Activated naive CD4-positive, alpha-beta T cell treated with anti-CD3 and anti-CD28 coated beads, Interleukin-2, amount 10 ng/mL, durations not matched to agents 7 days and 5 days (primary cell): Measurements from ENCODE around the gene NLK.
"Not testable (repeated sequence)": the region's sequence is repeated elsewhere in the genome, so short reads cannot be mapped to it uniquely, and the experiment has no call there.

ENCODE experiments used
- CTCF ChIA-PET: fragments of 350-600 bp; sonication (Branson Sonifier 250); formaldehyde crosslinking; loops from one replicate; lab custom pipeline; 2021; ENCODE audit warnings: antibody characterized with exemption; lab: Charles Lee
- DNase-seq: peaks from one replicate; pipeline ENCODE4 v3.0.0-alpha.2; 2020
- H3K27ac Mint-ChIP-seq: one replicate; pipeline ENCODE4 v1.8.0; 2021; ENCODE audit warnings: mild to moderate bottlenecking, moderate library complexity, mixed read lengths
- H3K27me3 Mint-ChIP-seq: one replicate; pipeline ENCODE4 v1.8.0; 2021; ENCODE audit warnings: mild to moderate bottlenecking, mixed read lengths
- H3K36me3 Mint-ChIP-seq: one replicate; pipeline ENCODE4 v1.8.0; 2021; ENCODE audit warnings: mixed read lengths
- H3K4me1 Mint-ChIP-seq: one replicate; pipeline ENCODE4 v1.8.0; 2021; ENCODE audit warnings: mixed read lengths
- H3K4me3 Mint-ChIP-seq: one replicate; pipeline ENCODE4 v1.8.0; 2021; ENCODE audit warnings: mild to moderate bottlenecking, moderate library complexity, mixed read lengths
- H3K9me3 Mint-ChIP-seq: one replicate; pipeline ENCODE4 v1.8.0; 2021; ENCODE audit warnings: mixed read lengths

Gene NLK

DNA sequence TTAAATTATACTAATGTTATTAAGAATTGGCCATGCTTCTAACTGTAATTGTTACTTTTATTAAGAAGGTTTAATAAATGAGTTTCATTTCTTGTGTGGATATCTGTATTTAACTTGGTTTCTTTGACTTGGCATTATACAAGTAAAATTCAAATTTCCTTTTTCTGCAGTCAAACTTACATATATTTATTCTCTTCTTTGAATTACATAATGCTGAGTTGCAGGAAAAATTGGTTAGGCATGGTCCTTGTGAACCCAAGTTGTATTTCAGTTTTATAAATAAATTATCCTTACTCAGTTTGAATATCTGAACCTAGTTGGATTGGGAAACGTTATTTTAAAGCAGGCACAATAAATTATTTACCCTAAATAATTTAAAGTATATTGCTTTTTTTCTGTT is 54.8 kb downstream of the NLK start:
- DNase-seq, result no peak
- no peaks in the 10 kb centered on the region for H3K4me1 Mint-ChIP-seq
- H3K4me3 Mint-ChIP-seq, result no peak overlapping the region
- peaks cover 4% of the 10 kb centered on the region for H3K36me3 Mint-ChIP-seq
- CTCF ChIA-PET, result no interaction called here
- H3K27me3 Mint-ChIP-seq, result no peaks in the 10 kb centered on the region
- no peaks in the 10 kb centered on the region for H3K9me3 Mint-ChIP-seq
- H3K27ac Mint-ChIP-seq, result no peak overlapping the region

- no peak for DNase-seq
- Mint-ChIP-seq H3K27ac (no peak overlapping the region), H3K4me1 (no peaks in the 10 kb centered on the region), H3K27me3 (no peaks in the 10 kb centered on the region), H3K9me3 (no peaks in the 10 kb centered on the region), H3K36me3 (peaks cover 4% of the 10 kb centered on the region), H3K4me3 (no peak overlapping the region)
- CTCF ChIA-PET, result no interaction called here
Observed at GRCh38 chr17:28097901-28098300, 55.4 kb downstream of the NLK start.

- DNase-seq, H3K9me3 Mint-ChIP-seq, CTCF ChIA-PET, H3K4me1 Mint-ChIP-seq, H3K27me3 Mint-ChIP-seq, H3K36me3 Mint-ChIP-seq, H3K27ac Mint-ChIP-seq, H3K4me3 Mint-ChIP-seq: not testable (repeated sequence)
Observed at GRCh38 chr17:28098591-28098990, 56.1 kb downstream of the NLK start.

DNA sequence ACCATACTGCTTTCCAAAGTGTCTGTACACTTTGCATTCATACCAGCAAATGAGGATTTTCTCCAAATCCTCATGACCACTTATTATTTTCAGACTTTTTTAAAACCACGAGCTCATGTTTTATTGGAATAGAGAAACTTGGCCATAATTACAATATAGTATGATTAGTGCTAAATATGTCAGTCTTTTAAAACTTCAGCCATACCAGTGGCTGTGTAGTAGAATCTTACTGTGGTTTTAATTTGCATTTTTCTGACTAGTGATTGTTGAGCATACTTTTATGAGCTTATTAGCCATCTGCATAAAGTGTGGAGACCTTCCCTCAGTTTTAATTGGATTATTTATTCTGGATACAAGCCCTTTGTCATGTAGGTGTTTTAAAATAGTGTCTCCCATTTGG is 57.8 kb downstream of the NLK start:
- Mint-ChIP-seq H3K27ac (no peak overlapping the region), H3K4me1 (no peaks in the 10 kb centered on the region), H3K9me3 (no peaks in the 10 kb centered on the region), H3K27me3 (no peaks in the 10 kb centered on the region), H3K36me3 (peaks cover 4% of the 10 kb centered on the region), H3K4me3 (no peak overlapping the region)
- CTCF ChIA-PET, result interaction anchor here (0.9 kb wide), 1 partner anchor 152 kb away, joined by 3 read pairs; no protein-coding TSS in a partner anchor
- DNase-seq, result no peak

DNA sequence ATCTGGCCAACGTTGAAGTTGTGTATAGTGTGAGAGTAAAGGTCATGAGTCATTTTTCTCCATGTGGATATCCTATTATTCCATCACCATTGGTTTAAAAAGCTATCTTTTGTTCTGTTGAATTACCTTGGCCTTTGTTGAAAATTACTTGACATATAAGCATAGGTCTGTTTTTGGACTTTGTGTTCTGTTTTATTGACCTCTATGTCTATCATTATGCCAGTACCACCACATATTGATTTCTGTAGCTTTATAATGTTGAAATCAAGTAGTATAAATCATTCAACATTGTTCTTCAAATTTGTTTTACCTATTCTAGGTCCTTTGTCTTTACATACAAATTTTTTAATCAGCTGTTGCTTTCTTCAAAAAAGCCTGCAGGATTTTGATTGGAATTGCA is 58.5 kb downstream of the NLK start:
- Mint-ChIP-seq H3K36me3 (peaks cover 4% of the 10 kb centered on the region), H3K9me3 (no peaks in the 10 kb centered on the region), H3K4me1 (no peaks in the 10 kb centered on the region), H3K27me3 (no peaks in the 10 kb centered on the region), H3K27ac (no peak overlapping the region), H3K4me3 (no peak overlapping the region)
- CTCF ChIA-PET, result interaction anchor here (0.9 kb wide), 1 partner anchor 151 kb away, joined by 3 read pairs; no protein-coding TSS in a partner anchor
- DNase-seq, result no peak

DNA sequence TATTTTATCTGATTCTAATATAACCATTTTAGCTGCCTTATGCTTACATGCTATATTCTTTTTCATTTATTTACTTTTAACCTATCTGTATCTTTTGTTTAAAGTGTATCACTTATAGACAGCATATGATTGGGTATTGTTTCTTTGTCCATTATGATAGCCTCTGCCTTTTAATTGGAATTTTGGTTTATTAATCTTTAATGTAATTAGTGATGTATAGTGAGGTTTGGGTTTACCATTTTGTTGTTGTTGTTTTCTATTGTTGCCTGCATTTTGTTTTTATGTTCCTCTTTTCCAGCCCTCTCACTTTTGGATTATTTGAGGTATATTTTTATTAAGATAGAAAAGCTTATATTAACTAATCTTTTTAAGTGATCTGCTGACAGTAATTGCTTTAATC is 59.4 kb downstream of the NLK start:
- peaks cover 4% of the 10 kb centered on the region for H3K36me3 Mint-ChIP-seq
- H3K27me3 Mint-ChIP-seq, result no peaks in the 10 kb centered on the region
- DNase-seq, result no peak
- no peak overlapping the region for H3K4me3 Mint-ChIP-seq
- no peaks in the 10 kb centered on the region for H3K4me1 Mint-ChIP-seq
- no peaks in the 10 kb centered on the region for H3K9me3 Mint-ChIP-seq
- CTCF ChIA-PET, result interaction anchor here (1.0 kb wide), 1 partner anchor 76 kb away, joined by 3 read pairs; no protein-coding TSS in a partner anchor
- no peak overlapping the region for H3K27ac Mint-ChIP-seq

DNA sequence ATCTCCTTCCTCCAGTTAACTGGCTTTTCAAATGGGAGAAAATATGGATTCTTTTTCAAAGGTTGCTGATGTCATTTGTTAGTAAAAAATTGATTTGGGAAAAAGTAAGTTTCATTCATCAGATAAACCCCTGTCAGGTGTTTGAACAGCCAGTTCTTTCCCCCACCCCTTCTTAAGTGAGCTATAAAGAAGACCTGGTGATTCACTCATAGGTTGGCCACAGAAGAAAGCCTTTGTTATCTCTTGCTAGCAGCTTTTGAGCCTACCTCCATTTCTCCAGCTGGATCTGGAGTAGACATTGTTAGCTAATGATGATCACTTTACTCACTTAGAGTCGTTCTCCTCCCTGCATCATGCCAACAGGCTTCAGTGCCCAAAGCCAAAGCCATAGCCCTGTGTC is 63.0 kb downstream of the NLK start:
- Mint-ChIP-seq H3K9me3 (no peaks in the 10 kb centered on the region), H3K36me3 (no peaks in the 10 kb centered on the region), H3K27me3 (no peaks in the 10 kb centered on the region), H3K4me3 (no peak overlapping the region), H3K4me1 (no peaks in the 10 kb centered on the region), H3K27ac (no peak overlapping the region)
- CTCF ChIA-PET, result interaction anchor here (1.1 kb wide), 1 partner anchor 13 kb away, joined by 3 read pairs; no protein-coding TSS in a partner anchor
- no peak for DNase-seq

GRCh38 chr17:28110184-28110583 is 67.7 kb downstream of the NLK start:
- DNase-seq, result no peak
- H3K27ac Mint-ChIP-seq, result no peak overlapping the region
- H3K4me1 Mint-ChIP-seq, result peaks cover 2% of the 10 kb centered on the region
- H3K27me3 Mint-ChIP-seq, result no peaks in the 10 kb centered on the region
- no peak overlapping the region for H3K4me3 Mint-ChIP-seq
- H3K9me3 Mint-ChIP-seq, result no peaks in the 10 kb centered on the region
- CTCF ChIA-PET, result no interaction called here
- no peaks in the 10 kb centered on the region for H3K36me3 Mint-ChIP-seq

DNA sequence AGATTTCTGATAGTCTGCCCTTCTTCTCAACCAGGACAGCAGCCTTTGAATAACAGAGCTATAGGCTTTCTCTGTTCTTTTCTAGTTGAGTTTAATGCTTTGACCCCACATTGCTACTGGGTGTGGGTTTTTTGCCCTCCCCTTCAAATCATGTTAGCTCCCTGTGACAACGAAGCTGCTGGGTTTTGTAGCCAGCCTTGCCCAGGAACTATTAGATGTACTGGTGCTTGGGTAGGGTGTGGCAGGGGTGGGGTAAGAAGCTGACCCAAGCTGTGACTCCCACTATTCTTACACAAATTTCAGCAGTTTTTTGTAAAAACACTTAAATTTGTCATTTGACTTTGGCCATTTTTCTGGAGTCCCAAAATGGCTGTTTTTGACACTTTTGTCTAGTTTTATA is 69.7 kb downstream of the NLK start:
- H3K4me3 Mint-ChIP-seq, result no peak overlapping the region
- H3K9me3 Mint-ChIP-seq, result no peaks in the 10 kb centered on the region
- CTCF ChIA-PET, result interaction anchor here (0.7 kb wide), 1 partner anchor 24 kb away, joined by 3 read pairs; no protein-coding TSS in a partner anchor
- no peaks in the 10 kb centered on the region for H3K27me3 Mint-ChIP-seq
- H3K36me3 Mint-ChIP-seq, result no peaks in the 10 kb centered on the region
- no peak overlapping the region for H3K27ac Mint-ChIP-seq
- peaks cover 9% of the 10 kb centered on the region for H3K4me1 Mint-ChIP-seq
- DNase-seq, result no peak

GRCh38 chr17:28112606-28113005 is 70.1 kb downstream of the NLK start:
- CTCF ChIA-PET, result interaction anchor here (0.7 kb wide), 1 partner anchor 24 kb away, joined by 3 read pairs; no protein-coding TSS in a partner anchor

GRCh38 chr17:28113269-28113668 is 70.8 kb downstream of the NLK start:
- CTCF ChIA-PET, result no interaction called here

More at GRCh38 chr17:28112606-28113005, 70.1 kb downstream of the NLK start:
- H3K4me3 Mint-ChIP-seq, result no peak overlapping the region
- H3K9me3 Mint-ChIP-seq, result no peaks in the 10 kb centered on the region
- no peaks in the 10 kb centered on the region for H3K27me3 Mint-ChIP-seq
- no peak for DNase-seq
- H3K4me1 Mint-ChIP-seq, result peaks cover 12% of the 10 kb centered on the region
- H3K27ac Mint-ChIP-seq, result no peak overlapping the region
- H3K36me3 Mint-ChIP-seq, result no peaks in the 10 kb centered on the region

GRCh38 chr17:28115046-28115445 is 72.6 kb downstream of the NLK start:
- no peaks in the 10 kb centered on the region for H3K9me3 Mint-ChIP-seq
- no peak overlapping the region for H3K27ac Mint-ChIP-seq
- CTCF ChIA-PET, result no interaction called here
- no peak overlapping the region for H3K4me3 Mint-ChIP-seq
- no peaks in the 10 kb centered on the region for H3K27me3 Mint-ChIP-seq
- peaks cover 29% of the 10 kb centered on the region for H3K4me1 Mint-ChIP-seq
- H3K36me3 Mint-ChIP-seq, result no peaks in the 10 kb centered on the region
- DNase-seq, result no peak

More at GRCh38 chr17:28113269-28113668, 70.8 kb downstream of the NLK start:
- H3K36me3 Mint-ChIP-seq, result no peaks in the 10 kb centered on the region
- H3K4me3 Mint-ChIP-seq, result no peak overlapping the region
- no peaks in the 10 kb centered on the region for H3K9me3 Mint-ChIP-seq
- no peaks in the 10 kb centered on the region for H3K27me3 Mint-ChIP-seq
- no peak for DNase-seq
- no peak overlapping the region for H3K27ac Mint-ChIP-seq
- peaks cover 17% of the 10 kb centered on the region for H3K4me1 Mint-ChIP-seq

DNA sequence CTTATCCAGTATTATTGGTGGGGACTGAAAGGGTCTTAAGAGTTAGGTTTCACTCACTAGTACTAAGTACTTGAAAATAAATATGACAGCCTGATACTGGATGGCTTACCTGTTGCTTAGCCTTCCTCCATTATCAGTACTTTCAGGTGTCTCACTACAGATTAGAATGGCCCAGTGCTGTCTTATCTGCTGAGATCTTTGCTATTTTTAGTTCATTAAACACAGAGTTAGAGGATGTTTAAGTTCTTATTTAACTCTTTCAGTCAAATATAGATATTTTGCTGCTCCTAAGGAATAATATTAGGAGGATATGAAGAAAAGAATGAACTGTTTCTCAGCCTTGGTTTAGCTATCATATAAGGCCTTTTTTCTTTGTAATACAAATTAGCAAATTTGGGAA is 74.8 kb downstream of the NLK start:
- no peak overlapping the region for H3K27ac Mint-ChIP-seq
- no peaks in the 10 kb centered on the region for H3K27me3 Mint-ChIP-seq
- H3K36me3 Mint-ChIP-seq, result peaks cover under 1% of the 10 kb centered on the region
- no peak for DNase-seq
- H3K4me1 Mint-ChIP-seq, result peaks cover 29% of the 10 kb centered on the region
- no peak overlapping the region for H3K4me3 Mint-ChIP-seq
- CTCF ChIA-PET, result interaction anchor here (0.6 kb wide), 1 partner anchor 240 kb away, joined by 3 read pairs; no protein-coding TSS in a partner anchor
- H3K9me3 Mint-ChIP-seq, result no peaks in the 10 kb centered on the region

- CTCF ChIA-PET, result no interaction called here
- peaks cover 29% of the 10 kb centered on the region for H3K4me1 Mint-ChIP-seq
Observed at GRCh38 chr17:28118362-28118761, 75.9 kb downstream of the NLK start.

GRCh38 chr17:28119046-28119445 is 76.6 kb downstream of the NLK start:
- H3K36me3 Mint-ChIP-seq, result peaks cover 4% of the 10 kb centered on the region

More at GRCh38 chr17:28118362-28118761, 75.9 kb downstream of the NLK start:
- Mint-ChIP-seq H3K36me3 (peaks cover 4% of the 10 kb centered on the region), H3K27ac (peak overlapping the region; percentile 68), H3K4me3 (peak overlapping the region; percentile 24), H3K9me3 (no peaks in the 10 kb centered on the region), H3K27me3 (no peaks in the 10 kb centered on the region)
- DNase-seq, result no peak

More at GRCh38 chr17:28119046-28119445, 76.6 kb downstream of the NLK start:
- H3K4me1 Mint-ChIP-seq, result peaks cover 29% of the 10 kb centered on the region
- no peaks in the 10 kb centered on the region for H3K27me3 Mint-ChIP-seq
- DNase-seq, result no peak
- no peaks in the 10 kb centered on the region for H3K9me3 Mint-ChIP-seq
- H3K4me3 Mint-ChIP-seq, result no peak overlapping the region
- H3K27ac Mint-ChIP-seq, result peak overlapping the region; percentile 68
- CTCF ChIA-PET, result no interaction called here
